A549 (cell line): ENCODE data around the gene PLXNA3.

Source experiments
- EP300 ChIP-seq, 2 experiments: fragments of >200 bp; sonication (Bioruptor Twin); formaldehyde crosslinking; IDR thresholded peaks; 2 replicates in 1 of 2; 3 replicates in 1 of 2; pipeline ENCODE4 v1.6.1; 2016 to 2017
- HDAC2 ChIP-seq: fragments of 200-600 bp; sonication (generic); IDR thresholded peaks from 2 replicates; pipeline ENCODE4 v1.6.1; 2016
- RAD21 ChIP-seq, 2 experiments: fragments of >200 bp in 1 of 2; sonication (Bioruptor Twin) in 1 of 2; formaldehyde crosslinking in 1 of 2; IDR thresholded peaks in 1 of 2; conservative IDR thresholded peaks in 1 of 2; 2 replicates in 1 of 2; 3 replicates in 1 of 2; pipeline ENCODE4 v1.6.1; 2012 to 2018; ENCODE audit warnings: inconsistent platforms in 1 of 2
- RCOR1 ChIP-seq: fragments of 150-350 bp; IDR thresholded peaks from 2 replicates; pipeline ENCODE4 v1.6.1; 2014; ENCODE audit warnings: antibody characterized with exemption, low read length, low read depth
- SREBF2 ChIP-seq: fragments of 450-650 bp; IDR thresholded peaks from 2 replicates; pipeline ENCODE4 v1.6.1; 2014; ENCODE audit warnings: mild to moderate bottlenecking, moderate library complexity
- TF ChIP-seq, protein P1 (sequence below): fragments of >200 bp; sonication (Bioruptor Twin); formaldehyde crosslinking; IDR thresholded peaks from 3 replicates; pipeline ENCODE4 v1.5.1; 2016
- TF ChIP-seq, protein P2 (sequence below): IDR thresholded peaks from 2 replicates; pipeline ENCODE4 v1.6.1; 2012
- TF ChIP-seq, protein P3 (sequence below): fragments of 200-600 bp; sonication (generic); IDR thresholded peaks from 2 replicates; pipeline ENCODE4 v1.6.1; 2016; ENCODE audit warnings: antibody characterized with exemption, mild to moderate bottlenecking, moderate library complexity

DNA sequence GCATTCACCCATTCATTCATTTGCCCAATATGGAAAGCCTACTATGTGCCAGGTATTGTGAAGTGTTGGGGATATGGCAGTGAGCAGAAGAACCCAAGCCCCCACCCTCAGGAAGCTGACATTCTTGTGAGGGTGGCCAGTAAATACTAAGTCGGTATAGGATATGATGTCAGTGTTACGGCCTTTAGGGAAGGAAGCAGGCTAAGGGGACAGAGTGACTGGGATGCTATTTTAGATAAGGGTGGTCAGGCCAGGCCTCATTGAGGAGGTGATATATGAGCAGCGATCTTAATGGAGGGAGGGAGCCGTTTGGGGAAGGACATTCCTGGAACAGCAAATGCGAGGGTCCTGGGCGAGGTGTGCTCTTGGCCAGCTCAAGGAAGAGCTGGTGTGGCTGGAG lies 27.6 kb upstream of the PLXNA3 start:
- TF ChIP-seq, protein P1, sequence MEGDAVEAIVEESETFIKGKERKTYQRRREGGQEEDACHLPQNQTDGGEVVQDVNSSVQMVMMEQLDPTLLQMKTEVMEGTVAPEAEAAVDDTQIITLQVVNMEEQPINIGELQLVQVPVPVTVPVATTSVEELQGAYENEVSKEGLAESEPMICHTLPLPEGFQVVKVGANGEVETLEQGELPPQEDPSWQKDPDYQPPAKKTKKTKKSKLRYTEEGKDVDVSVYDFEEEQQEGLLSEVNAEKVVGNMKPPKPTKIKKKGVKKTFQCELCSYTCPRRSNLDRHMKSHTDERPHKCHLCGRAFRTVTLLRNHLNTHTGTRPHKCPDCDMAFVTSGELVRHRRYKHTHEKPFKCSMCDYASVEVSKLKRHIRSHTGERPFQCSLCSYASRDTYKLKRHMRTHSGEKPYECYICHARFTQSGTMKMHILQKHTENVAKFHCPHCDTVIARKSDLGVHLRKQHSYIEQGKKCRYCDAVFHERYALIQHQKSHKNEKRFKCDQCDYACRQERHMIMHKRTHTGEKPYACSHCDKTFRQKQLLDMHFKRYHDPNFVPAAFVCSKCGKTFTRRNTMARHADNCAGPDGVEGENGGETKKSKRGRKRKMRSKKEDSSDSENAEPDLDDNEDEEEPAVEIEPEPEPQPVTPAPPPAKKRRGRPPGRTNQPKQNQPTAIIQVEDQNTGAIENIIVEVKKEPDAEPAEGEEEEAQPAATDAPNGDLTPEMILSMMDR, result no peak
- TF ChIP-seq HDAC2 (no peak), RAD21 (conservative IDR thresholded peaks at IDR 0.05 in 1 of 2, IDR thresholded peaks at IDR 0.05 in 1 of 2) (no peak), EP300 (IDR thresholded peaks at IDR 0.05) (no peak), RCOR1 (no peak), SREBF2 (no peak)
- TF ChIP-seq, protein P2, sequence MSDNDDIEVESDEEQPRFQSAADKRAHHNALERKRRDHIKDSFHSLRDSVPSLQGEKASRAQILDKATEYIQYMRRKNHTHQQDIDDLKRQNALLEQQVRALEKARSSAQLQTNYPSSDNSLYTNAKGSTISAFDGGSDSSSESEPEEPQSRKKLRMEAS, result no peak
- TF ChIP-seq, protein P3, sequence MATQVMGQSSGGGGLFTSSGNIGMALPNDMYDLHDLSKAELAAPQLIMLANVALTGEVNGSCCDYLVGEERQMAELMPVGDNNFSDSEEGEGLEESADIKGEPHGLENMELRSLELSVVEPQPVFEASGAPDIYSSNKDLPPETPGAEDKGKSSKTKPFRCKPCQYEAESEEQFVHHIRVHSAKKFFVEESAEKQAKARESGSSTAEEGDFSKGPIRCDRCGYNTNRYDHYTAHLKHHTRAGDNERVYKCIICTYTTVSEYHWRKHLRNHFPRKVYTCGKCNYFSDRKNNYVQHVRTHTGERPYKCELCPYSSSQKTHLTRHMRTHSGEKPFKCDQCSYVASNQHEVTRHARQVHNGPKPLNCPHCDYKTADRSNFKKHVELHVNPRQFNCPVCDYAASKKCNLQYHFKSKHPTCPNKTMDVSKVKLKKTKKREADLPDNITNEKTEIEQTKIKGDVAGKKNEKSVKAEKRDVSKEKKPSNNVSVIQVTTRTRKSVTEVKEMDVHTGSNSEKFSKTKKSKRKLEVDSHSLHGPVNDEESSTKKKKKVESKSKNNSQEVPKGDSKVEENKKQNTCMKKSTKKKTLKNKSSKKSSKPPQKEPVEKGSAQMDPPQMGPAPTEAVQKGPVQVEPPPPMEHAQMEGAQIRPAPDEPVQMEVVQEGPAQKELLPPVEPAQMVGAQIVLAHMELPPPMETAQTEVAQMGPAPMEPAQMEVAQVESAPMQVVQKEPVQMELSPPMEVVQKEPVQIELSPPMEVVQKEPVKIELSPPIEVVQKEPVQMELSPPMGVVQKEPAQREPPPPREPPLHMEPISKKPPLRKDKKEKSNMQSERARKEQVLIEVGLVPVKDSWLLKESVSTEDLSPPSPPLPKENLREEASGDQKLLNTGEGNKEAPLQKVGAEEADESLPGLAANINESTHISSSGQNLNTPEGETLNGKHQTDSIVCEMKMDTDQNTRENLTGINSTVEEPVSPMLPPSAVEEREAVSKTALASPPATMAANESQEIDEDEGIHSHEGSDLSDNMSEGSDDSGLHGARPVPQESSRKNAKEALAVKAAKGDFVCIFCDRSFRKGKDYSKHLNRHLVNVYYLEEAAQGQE, result no peak
